ENCODE data around the gene ASRGL1. TPM values are rescaled to one million over a fixed set of nuclear protein-coding genes. Genes with fewer than 3 reads are reported as not detected.

Gene ASRGL1
- total RNA-seq, 2 donors from 2014 or later: 0.74 to 7.0 TPM

- no peaks in the 10 kb centered on the region for H3K27me3 ChIP-seq
- no peak for TF ChIP-seq CTCF (IDR thresholded peaks at IDR 0.05)
- DNase-seq (ENCODE audit: low spot score): no peak
- no peaks in the 10 kb centered on the region for H3K36me3 ChIP-seq
- H3K27ac ChIP-seq: no peak overlapping the region
- H3K4me1 ChIP-seq: peaks cover 0 to 34% of the 10 kb centered on the region in 2 donors
- H3K9me3 ChIP-seq: no peaks in the 10 kb centered on the region
- H3K4me3 ChIP-seq: no peak overlapping the region
Observed at GRCh38 chr11:62393735-62394134, 56.5 kb downstream of the ASRGL1 start.

- peak overlapping the region; percentile 59 to 81 for H3K27ac ChIP-seq
- peak; percentile 83 for DNase-seq (ENCODE audit: low spot score)
- peaks cover 0 to 46% of the 10 kb centered on the region in 2 donors for H3K4me1 ChIP-seq
- no peaks in the 10 kb centered on the region for H3K27me3 ChIP-seq
- TF ChIP-seq CTCF (IDR thresholded peaks at IDR 0.05): peak; percentile 48 to 83
- H3K9me3 ChIP-seq: no peaks in the 10 kb centered on the region
- no peaks in the 10 kb centered on the region for H3K36me3 ChIP-seq
- H3K4me3 ChIP-seq: peak overlapping the region; percentile 25 to 41
Observed at GRCh38 chr11:62394825-62395538, 57.7 kb downstream of the ASRGL1 start.

- Histone ChIP-seq H3K4me1 (peaks cover 0 to 57% of the 10 kb centered on the region in 2 donors), H3K36me3 (no peaks in the 10 kb centered on the region), H3K9me3 (no peaks in the 10 kb centered on the region), H3K27me3 (no peaks in the 10 kb centered on the region), H3K4me3 (no peak overlapping the region), H3K27ac (peak overlapping the region; percentile 9 to 37)
- no peak for DNase-seq (ENCODE audit: low spot score)
- TF ChIP-seq CTCF (IDR thresholded peaks at IDR 0.05): no peak
Observed at GRCh38 chr11:62395885-62396551, 58.8 kb downstream of the ASRGL1 start.

GRCh38 chr11:62398011-62398994 lies 61.1 kb downstream of the ASRGL1 start:
- H3K36me3 ChIP-seq: no peaks in the 10 kb centered on the region
- H3K9me3 ChIP-seq: no peaks in the 10 kb centered on the region
- no peak for TF ChIP-seq CTCF (IDR thresholded peaks at IDR 0.05)
- peaks cover 0 to 76% of the 10 kb centered on the region in 2 donors for H3K4me1 ChIP-seq
- H3K27ac ChIP-seq: peak overlapping the region; percentile 69 to 72
- no peak for DNase-seq (ENCODE audit: low spot score)
- no peak overlapping the region for H3K4me3 ChIP-seq
- H3K27me3 ChIP-seq: no peaks in the 10 kb centered on the region

- no peak overlapping the region for H3K4me3 ChIP-seq
Observed at GRCh38 chr11:62399172-62399877, 62.1 kb downstream of the ASRGL1 start.

More at GRCh38 chr11:62399172-62399877, 62.1 kb downstream of the ASRGL1 start:
- TF ChIP-seq CTCF (IDR thresholded peaks at IDR 0.05): no peak
- H3K36me3 ChIP-seq: no peaks in the 10 kb centered on the region
- no peaks in the 10 kb centered on the region for H3K27me3 ChIP-seq
- H3K9me3 ChIP-seq: no peaks in the 10 kb centered on the region
- H3K4me1 ChIP-seq: peaks cover 0 to 76% of the 10 kb centered on the region in 2 donors
- peak overlapping the region; percentile 69 to 72 for H3K27ac ChIP-seq
- DNase-seq (ENCODE audit: low spot score): no peak
